Measurements from ENCODE around the gene ABCA2.

ABCA2 gene

DNA sequence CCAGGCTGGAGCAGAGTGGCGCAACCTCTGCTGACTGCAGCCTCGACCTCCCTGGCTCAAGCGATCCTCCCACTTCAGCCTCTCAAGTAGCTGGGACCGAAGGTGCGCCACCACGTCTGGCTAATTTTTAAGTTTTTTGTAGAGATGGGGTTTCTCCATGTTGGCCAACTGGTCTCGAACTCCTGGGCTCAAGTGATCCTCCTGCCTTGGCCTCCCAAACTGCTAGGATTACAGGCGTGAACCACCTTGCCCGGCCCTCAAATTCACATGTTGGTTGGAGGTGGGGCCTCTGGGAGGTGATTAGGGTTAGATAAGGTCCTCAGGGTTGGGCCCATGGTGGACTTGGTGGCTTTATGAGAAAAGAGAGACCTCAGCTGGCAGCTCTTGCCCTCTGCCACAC is 65.9 kb downstream of the ABCA2 start:
- DNase-seq = no peak

DNA sequence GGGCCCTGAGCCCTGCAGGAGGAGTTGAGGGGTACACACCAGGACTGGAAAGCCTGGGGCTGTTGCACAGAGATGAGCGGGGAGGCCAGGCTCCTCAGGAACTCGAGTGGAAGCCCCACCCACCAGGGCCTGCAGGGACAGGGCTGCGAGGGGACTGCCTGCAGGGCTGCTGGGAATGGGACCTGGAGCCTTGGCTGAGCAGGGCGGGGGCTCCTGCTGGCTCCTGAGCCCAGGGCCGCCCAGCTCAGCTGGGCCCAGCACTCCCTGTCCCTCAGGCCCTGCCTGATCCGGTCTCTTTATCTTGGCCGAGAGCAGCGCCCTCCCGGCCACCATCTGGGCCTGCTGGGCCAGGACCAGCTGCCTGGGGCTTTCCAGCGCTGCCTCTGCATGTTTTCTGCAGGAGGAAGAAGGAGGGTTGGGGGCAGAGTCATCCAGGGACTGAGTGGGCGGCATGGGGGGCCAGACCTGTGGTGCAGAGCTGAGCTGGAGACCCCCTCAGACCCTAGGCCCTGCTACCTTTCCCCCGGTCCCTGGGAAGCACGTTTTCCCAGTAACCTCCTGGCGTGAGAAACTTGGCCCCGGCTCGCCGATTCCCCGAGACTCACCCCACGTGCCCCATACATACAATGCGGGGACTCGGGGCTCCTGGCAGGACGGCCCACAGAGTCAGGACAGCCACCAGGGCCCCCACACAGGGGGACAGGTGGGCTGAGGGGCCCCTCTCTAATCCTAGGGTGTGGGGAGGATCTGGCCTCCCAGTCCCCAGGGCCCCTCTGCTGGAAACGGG is 66.6 kb downstream of the ABCA2 start:
- no peak for DNase-seq

DNA sequence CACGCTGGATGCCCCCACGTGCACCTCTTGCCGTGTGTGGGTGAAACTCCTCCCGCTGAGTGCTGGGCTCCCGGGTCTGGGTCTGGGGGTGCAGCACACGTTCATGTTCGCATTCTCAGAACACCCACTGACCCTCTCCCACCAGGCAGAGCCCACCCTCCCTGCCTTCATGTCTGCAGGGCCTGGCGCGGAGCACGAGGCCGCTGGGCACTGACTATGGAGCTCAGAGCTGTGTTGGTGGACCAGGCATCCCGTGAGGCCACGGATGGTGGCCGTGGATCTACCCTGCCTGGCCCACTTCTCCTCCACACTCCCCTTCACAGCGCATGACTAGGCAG is 67.1 kb downstream of the ABCA2 start:
- DNase-seq = no peak

DNA sequence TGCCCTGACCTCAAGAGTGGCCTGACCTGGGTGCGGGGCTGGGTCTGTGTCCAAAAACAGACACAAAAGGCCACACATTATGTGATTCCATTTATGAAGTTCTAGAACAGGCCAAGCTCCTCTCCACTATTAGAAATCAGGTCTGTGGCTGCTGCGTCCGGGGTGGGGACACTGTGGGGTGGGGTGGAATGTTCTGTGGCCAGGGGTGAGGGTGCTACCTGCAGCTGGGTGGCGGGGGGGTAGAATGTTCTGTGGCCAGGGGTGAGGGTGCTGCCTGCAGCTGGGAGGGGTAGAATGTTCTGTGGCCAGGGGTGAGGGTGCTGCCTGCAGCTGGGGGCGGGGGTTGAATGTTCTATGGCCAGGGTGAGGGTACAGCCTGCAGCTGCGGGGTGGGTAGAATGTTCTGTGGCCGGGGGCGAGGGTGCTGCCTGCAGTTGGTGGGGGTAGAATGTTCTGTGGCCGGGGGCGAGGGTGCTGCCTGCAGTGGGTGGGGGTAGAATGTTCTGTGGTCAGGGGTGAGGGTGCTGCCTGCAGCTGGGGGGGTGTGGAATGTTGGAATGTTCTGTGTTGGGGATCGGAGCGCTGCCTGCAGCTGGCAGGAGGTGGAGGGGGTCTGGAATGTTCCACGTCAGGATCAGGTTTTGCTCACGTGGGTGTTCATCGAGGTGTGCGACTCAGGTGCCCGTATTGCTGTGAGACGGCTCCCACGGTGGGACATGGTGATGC is 67.7 kb downstream of the ABCA2 start:
- DNase-seq = no peak

DNA sequence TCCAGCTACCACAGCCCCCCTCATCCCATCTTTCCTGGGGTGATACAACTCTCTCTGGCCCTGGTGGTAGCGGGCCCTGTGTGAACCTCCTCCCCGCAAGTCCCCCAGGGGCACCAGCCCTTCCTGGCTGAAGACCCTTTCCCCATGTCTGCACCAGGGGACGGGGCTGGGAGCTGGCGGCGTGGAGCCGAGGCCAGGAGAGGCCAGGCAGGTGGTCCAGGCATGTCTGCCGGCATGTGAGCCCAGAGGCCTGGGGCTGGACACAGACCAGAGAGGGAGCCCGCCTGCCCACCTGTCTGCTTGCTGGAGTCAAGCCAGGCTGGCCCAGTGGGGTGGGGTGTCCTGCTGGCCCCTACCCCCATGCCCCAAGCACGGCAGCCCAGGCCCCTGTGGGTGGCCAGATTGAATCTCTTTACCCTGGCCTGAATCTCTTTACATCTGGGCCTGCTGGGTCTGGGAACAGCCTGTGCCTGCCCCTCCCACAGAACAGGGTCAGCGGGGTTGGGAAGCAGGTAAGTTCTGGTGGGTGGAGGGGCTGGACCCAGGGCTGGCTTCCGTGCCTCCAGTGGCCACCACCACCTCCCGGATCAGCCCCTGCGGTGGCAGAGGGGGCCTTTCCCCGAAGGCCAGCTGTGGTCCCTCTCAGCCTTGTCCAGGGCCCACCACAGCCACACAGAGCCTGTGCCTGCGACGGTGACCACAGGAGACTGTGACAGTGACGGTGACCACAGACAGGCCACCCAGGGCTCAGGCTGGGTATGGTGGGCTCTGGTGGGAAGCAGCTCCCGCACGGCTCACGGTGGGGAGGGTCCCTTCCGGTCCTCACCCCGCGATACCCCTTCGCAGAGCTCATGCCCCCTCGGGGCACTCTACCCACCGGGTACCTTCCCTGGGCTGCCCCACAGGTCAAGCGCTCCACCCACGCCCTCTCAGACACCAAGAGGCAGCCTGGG is 68.9 kb downstream of the ABCA2 start:
- DNase-seq = no peak

DNA sequence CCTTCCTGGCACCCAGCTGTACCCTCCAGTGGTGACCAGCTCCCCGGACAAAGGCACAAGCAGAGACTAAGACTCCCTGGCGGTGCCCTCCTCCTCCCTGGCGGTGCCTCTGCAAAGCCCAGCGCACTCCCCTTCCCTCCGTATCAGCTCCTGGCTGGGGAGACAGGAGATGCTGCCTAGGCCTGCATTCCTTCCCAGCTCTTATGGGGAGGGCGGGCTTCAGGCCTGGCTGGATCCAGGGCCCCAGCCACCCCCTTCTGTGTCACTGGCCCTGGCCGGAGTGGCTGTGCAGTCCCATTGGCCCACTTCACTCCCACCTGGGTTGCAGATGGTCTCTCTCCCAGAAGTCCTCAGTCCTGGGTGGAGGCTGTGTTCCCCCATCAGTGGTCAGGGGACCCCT is 69.6 kb downstream of the ABCA2 start:
- DNase-seq = no peak

DNA sequence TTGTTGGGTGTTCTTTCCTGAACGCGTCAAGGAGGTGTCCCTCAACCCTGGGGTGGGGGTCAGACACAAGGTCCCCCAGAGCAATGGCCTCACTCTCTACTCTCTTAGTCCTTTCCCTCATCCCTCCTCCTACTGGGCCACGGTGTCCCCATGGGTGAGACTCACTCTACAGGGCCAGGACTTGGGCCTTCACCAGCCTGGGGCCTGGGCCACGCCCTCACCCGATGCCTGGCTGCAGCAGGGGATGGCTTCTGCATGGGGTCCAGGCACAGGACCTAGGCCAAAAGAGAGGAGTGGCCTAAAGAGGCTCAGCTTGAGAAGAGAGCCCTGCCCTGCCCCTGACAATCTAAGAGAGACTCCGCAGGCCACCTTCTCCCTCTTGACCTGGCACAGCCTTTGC is 70.1 kb downstream of the ABCA2 start:
- no peak for DNase-seq

DNA sequence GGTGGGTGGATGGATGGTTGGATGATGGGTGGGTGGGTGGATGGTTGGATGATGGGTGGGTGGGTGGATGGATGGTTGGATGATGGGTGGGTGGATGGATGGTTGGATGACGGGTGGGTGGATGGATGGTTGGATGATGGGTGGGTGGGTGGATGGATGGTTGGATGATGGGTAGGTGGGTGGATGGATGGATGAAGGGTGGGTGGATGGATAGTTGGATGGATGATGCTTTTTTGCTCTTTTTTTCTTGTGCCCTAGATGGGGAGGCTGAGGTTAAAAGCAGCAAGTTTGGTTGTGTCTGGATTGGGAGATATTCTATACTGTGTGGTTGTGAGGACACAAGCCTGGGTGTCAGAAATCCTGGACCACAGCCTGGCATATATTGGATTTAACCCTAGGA is 70.6 kb downstream of the ABCA2 start:
- no peak for DNase-seq

All from right kidney (tissue), 1 donor.